ENCODE results near the gene CEP250.
"Not testable (repeated sequence)": the region's sequence is repeated elsewhere in the genome, so short reads cannot be mapped to it uniquely, and the experiment has no call there.

CEP250 gene

GRCh38 chr20:35529552-35529951 is 74.2 kb downstream of the CEP250 start, which contains the start of gene C20orf173:
TSS of gene C20orf173 (minus strand) at chr20:35529652. CDS start at chr20:35529373, 279 bp downstream.
- no peak for DNase-seq (ENCODE audit: low read depth)

- DNase-seq (ENCODE audit: low read depth), result no peak
Measured at GRCh38 chr20:35539756-35540212, 84.4 kb downstream of the CEP250 start.

GRCh38 chr20:35541118-35541782 is 85.9 kb downstream of the CEP250 start:
- DNase-seq (ENCODE audit: low read depth), result no peak

- DNase-seq (ENCODE audit: low read depth), result peak; percentile 97
Measured at GRCh38 chr20:35541783-35542662, 86.6 kb downstream of the CEP250 start, which contains the start of gene ERGIC3. TSS of gene ERGIC3 (plus strand) at chr20:35542078. CDS start at chr20:35542098, 20 bp downstream.

GRCh38 chr20:35542990-35543389 is 87.6 kb downstream of the CEP250 start:
- DNase-seq (ENCODE audit: low read depth), result no peak

- DNase-seq (ENCODE audit: low read depth), result no peak
Measured at GRCh38 chr20:35544436-35544835, 89.0 kb downstream of the CEP250 start.

- not testable (repeated sequence) for DNase-seq (ENCODE audit: low read depth)
Measured at GRCh38 chr20:35544941-35545340, 89.5 kb downstream of the CEP250 start.

GRCh38 chr20:35546127-35546526 is 90.7 kb downstream of the CEP250 start:
- no peak for DNase-seq (ENCODE audit: low read depth)

GRCh38 chr20:35547329-35547728 is 91.9 kb downstream of the CEP250 start:
- DNase-seq (ENCODE audit: low read depth), result no peak

- no peak for DNase-seq (ENCODE audit: low read depth)
Measured at GRCh38 chr20:35551503-35551902, 96.1 kb downstream of the CEP250 start.

- DNase-seq (ENCODE audit: low read depth), result no peak
Measured at GRCh38 chr20:35552914-35553313, 97.5 kb downstream of the CEP250 start.

GRCh38 chr20:35555461-35555860 is 100.1 kb downstream of the CEP250 start:
- DNase-seq (ENCODE audit: low read depth), result not testable (repeated sequence)

GRCh38 chr20:35555951-35556645 is 100.7 kb downstream of the CEP250 start:
- no peak for DNase-seq (ENCODE audit: low read depth)

- no peak for DNase-seq (ENCODE audit: low read depth)
Measured at GRCh38 chr20:35556871-35557270, 101.5 kb downstream of the CEP250 start.

- DNase-seq (ENCODE audit: low read depth), result no peak
Measured at GRCh38 chr20:35558451-35558850, 103.1 kb downstream of the CEP250 start.

GRCh38 chr20:35559042-35559693 is 103.8 kb downstream of the CEP250 start:
- no peak for DNase-seq (ENCODE audit: low read depth)

GRCh38 chr20:35560105-35560511 is 104.7 kb downstream of the CEP250 start:
- no peak for DNase-seq (ENCODE audit: low read depth)

GRCh38 chr20:35560541-35560940 is 105.1 kb downstream of the CEP250 start:
- no peak for DNase-seq (ENCODE audit: low read depth)

GRCh38 chr20:35561268-35561667 is 105.9 kb downstream of the CEP250 start:
- no peak for DNase-seq (ENCODE audit: low read depth)

- no peak for DNase-seq (ENCODE audit: low read depth)
Measured at GRCh38 chr20:35561671-35562070, 106.3 kb downstream of the CEP250 start.

GRCh38 chr20:35562541-35563110 is 107.2 kb downstream of the CEP250 start:
- no peak for DNase-seq (ENCODE audit: low read depth)
